ENCODE results near the gene RNF39. TPM values are rescaled to one million over a fixed set of nuclear protein-coding genes. Genes with fewer than 3 reads are reported as not detected.

The RNF39 gene
- total and polyA plus RNA-seq, 2 donors (not counting 3 experiments of a cell fraction or from before 2014, with no cell fraction given), result not detected

GRCh38 chr6:30096829-30097228 is 21.3 kb upstream of the RNF39 start:
- Histone ChIP-seq H3K4me2 (ENCODE audit: insufficient read depth, low read length) (no peak overlapping the region), H3K9me1 (replicated peaks; ENCODE audit: control insufficient read depth, extremely low read depth, insufficient read depth, low read length) (no peaks in the 10 kb centered on the region), H3K79me2 (ENCODE audit: control insufficient read depth, insufficient read depth, low read length) (no peaks in the 10 kb centered on the region), H3K4me1 (ENCODE audit: control insufficient read depth, extremely low read depth, insufficient read depth, low read length) (peaks cover 12% of the 10 kb centered on the region), H3K4me3 (replicated peaks in 1 of 3; ENCODE audit: insufficient read depth in 1 of 3, low read depth in 1 of 3, low read length in 3 of 3) (no peak overlapping the region), H3K27ac (ENCODE audit: insufficient read depth, low read depth, low read length) (no peak overlapping the region), H3K9me3 (replicated peaks; ENCODE audit: control insufficient read depth, insufficient read depth, low read length) (no peaks in the 10 kb centered on the region), H3K9ac (replicated peaks; ENCODE audit: extremely low read depth, insufficient read depth, low read length) (no peak overlapping the region), H3K36me3 (ENCODE audit: control insufficient read depth in 2 of 2, extremely low read depth in 1 of 2, insufficient read depth in 2 of 2, low read length in 2 of 2) (no peaks in the 10 kb centered on the region), H4K20me1 (replicated peaks; ENCODE audit: control insufficient read depth, extremely low read depth, insufficient read depth, low read length) (no peaks in the 10 kb centered on the region), H3K27me3 (ENCODE audit: control insufficient read depth in 2 of 2, insufficient read depth in 2 of 2, low read length in 2 of 2) (peaks cover 31 to 51% of the 10 kb centered on the region in 2 experiments), H2AFZ (ENCODE audit: low read depth, low read length) (no peak overlapping the region)
- POLR2A ChIA-PET, result no interaction called here
- TF ChIP-seq CTCF (IDR thresholded peaks at IDR 0.05; ENCODE audit: extremely low read depth in 1 of 2, insufficient read depth in 1 of 2, low read depth in 1 of 2, low read length in 2 of 2) (no peak), JUN (IDR thresholded peaks at IDR 0.05; ENCODE audit: borderline replicate concordance, insufficient read depth, insufficient read length, low read depth) (no peak)
- dilution Hi-C loops (cut with MboI; ENCODE audit: extremely low pct_ligation_motif_present, low sequenced_read_pairs), result no loop called here
- BruUV-seq (replicated peaks), result no TSS peak
- intact Hi-C loops (cut with micrococcal nuclease), result no loop called here
- no peak for DNase-seq (ENCODE audit: low read depth, low spot score)
- FAIRE-seq, result no peak
- CTCF ChIA-PET, result interaction anchor here (1.1 kb wide), 1 partner anchor 35 kb away, joined by 3 read pairs; no protein-coding TSS in a partner anchor

DNA sequence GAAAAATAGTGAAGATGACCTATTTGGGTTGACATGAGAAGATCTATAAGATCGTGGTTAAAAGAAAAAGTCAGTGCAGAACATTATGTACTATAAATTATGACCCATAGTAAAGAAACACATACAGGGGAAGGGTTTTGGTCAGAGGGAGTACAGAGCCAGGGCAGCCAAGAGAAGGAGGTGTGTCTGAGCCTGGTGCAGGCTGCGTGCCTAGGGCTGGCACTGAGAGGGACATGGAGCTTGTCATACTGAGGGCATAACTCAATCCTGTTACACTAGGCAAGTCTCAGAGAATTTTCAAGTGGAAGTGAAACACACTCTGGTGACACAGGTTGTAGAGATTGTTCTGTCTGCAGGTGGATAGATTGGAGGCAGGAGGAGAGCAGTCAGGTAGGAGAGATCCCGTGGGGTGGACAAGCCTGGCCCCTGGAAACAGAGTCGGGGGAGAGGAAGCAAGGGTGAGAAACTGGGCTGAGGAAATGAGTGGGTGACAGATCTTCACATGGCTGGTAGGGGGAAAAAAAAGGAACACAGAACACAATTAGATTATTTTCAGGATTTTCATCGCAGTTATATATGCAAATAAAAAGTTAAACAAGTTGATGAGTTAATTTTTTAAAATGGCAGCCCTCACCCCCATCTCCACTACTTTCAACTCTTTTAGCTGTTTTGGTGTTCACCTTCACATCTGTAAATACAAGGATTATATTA is 18.5 kb upstream of the RNF39 start:
- no peak overlapping the region for H3K4me3 ChIP-seq (replicated peaks in 1 of 3; ENCODE audit: insufficient read depth in 1 of 3, low read depth in 1 of 3, low read length in 3 of 3)
- no peak overlapping the region for H3K9ac ChIP-seq (replicated peaks; ENCODE audit: extremely low read depth, insufficient read depth, low read length)
- H3K27ac ChIP-seq (ENCODE audit: insufficient read depth, low read depth, low read length), result no peak overlapping the region
- H3K27me3 ChIP-seq (ENCODE audit: control insufficient read depth in 2 of 2, insufficient read depth in 2 of 2, low read length in 2 of 2), result peaks cover 16 to 40% of the 10 kb centered on the region in 2 experiments
- dilution Hi-C loops (cut with MboI; ENCODE audit: extremely low pct_ligation_motif_present, low sequenced_read_pairs), result no loop called here
- H3K4me1 ChIP-seq (ENCODE audit: control insufficient read depth, extremely low read depth, insufficient read depth, low read length), result no peaks in the 10 kb centered on the region
- no peaks in the 10 kb centered on the region for H3K36me3 ChIP-seq (ENCODE audit: control insufficient read depth in 2 of 2, extremely low read depth in 1 of 2, insufficient read depth in 2 of 2, low read length in 2 of 2)
- no peak overlapping the region for H2AFZ ChIP-seq (ENCODE audit: low read depth, low read length)
- FAIRE-seq (no peak), DNase-seq (ENCODE audit: low read depth, low spot score) (no peak)
- intact Hi-C loops (cut with micrococcal nuclease), result no loop called here
- BruUV-seq (replicated peaks), result no TSS peak
- H3K9me3 ChIP-seq (replicated peaks; ENCODE audit: control insufficient read depth, insufficient read depth, low read length), result no peaks in the 10 kb centered on the region
- H4K20me1 ChIP-seq (replicated peaks; ENCODE audit: control insufficient read depth, extremely low read depth, insufficient read depth, low read length), result no peaks in the 10 kb centered on the region
- H3K4me2 ChIP-seq (ENCODE audit: insufficient read depth, low read length), result no peak overlapping the region
- ChIA-PET POLR2A (no interaction called here), CTCF (interaction anchor here (1.8 to 2.5 kb wide), 3 partner anchors 10 to 37 kb away, joined by 5 to 14 read pairs (median 8); no protein-coding TSS in a partner anchor)
- no peaks in the 10 kb centered on the region for H3K9me1 ChIP-seq (replicated peaks; ENCODE audit: control insufficient read depth, extremely low read depth, insufficient read depth, low read length)
- no peaks in the 10 kb centered on the region for H3K79me2 ChIP-seq (ENCODE audit: control insufficient read depth, insufficient read depth, low read length)
- TF ChIP-seq POLR2A (IDR thresholded peaks at IDR 0.05; ENCODE audit: low read depth, low read length) (no peak), MAX (IDR thresholded peaks at IDR 0.05; ENCODE audit: insufficient read depth, insufficient read length) (no peak), CTCF (IDR thresholded peaks at IDR 0.05; ENCODE audit: extremely low read depth in 1 of 2, insufficient read depth in 1 of 2, low read depth in 1 of 2, low read length in 2 of 2) (no peak), GATA2 (IDR thresholded peaks at IDR 0.05; ENCODE audit: insufficient read depth, insufficient read length, low read depth, low read length) (no peak), EZH2 (IDR thresholded peaks at IDR 0.05; ENCODE audit: borderline replicate concordance, low read depth, low read length, severe bottlenecking) (no peak), JUN (IDR thresholded peaks at IDR 0.05; ENCODE audit: borderline replicate concordance, insufficient read depth, insufficient read length, low read depth) (no peak), MYC (IDR thresholded peaks at IDR 0.05; ENCODE audit: low read depth, low read length) (no peak), POLR2AphosphoS5 (IDR thresholded peaks at IDR 0.05; ENCODE audit: insufficient read depth, low read depth, low read length) (no peak), FOS (IDR thresholded peaks at IDR 0.05; ENCODE audit: borderline replicate concordance, insufficient read depth, low read length) (no peak)
